RPMI7951 (cell line): ENCODE results near the gene CRMP1. TPM values are rescaled to one million over a fixed set of nuclear protein-coding genes. Genes with fewer than 3 reads are reported as not detected.

ENCODE experiments used
- DNase-seq: peaks from one replicate; pipeline ENCODE4 v3.0.0-alpha.2; 2012; ENCODE audit warnings: low read depth
- total RNA-seq: library from RNA; depleted of rRNA; stranded (reverse); fragments of >200 nt; shearing (Covaris generic); gene quantifications from 2 replicates; pipeline ENCODE4 v1.2.3, GENCODE V29; 2014; rRNA removed

Gene CRMP1
- total RNA-seq = under 0.01 TPM in 1 of 2 replicates, not detected in the other

- DNase-seq = peak; percentile 18
These were observed at the start of gene CRMP1 for GRCh38 chr4:5893004-5893580. Gene CRMP1, minus strand, starts transcription at chr4:5893086. Its CDS starts 117 bp downstream, at chr4:5892969.

GRCh38 chr4:5941601-5942000, 48.7 kb upstream of the CRMP1 start:
- no peak for DNase-seq

GRCh38 chr4:5940470-5941203, 47.8 kb upstream of the CRMP1 start:
- DNase-seq = peak; percentile 36

- no peak for DNase-seq
These were observed 41.3 kb upstream of the CRMP1 start for GRCh38 chr4:5933996-5934831.

GRCh38 chr4:5933116-5933515, 40.2 kb upstream of the CRMP1 start:
- no peak for DNase-seq

- DNase-seq = no peak
These were observed 39.2 kb upstream of the CRMP1 start for GRCh38 chr4:5932035-5932568.

- DNase-seq = no peak
These were observed 38.6 kb upstream of the CRMP1 start for GRCh38 chr4:5931526-5931925.

- DNase-seq = no peak
These were observed 38.0 kb upstream of the CRMP1 start for GRCh38 chr4:5930876-5931275.

- no peak for DNase-seq
These were observed 37.6 kb upstream of the CRMP1 start for GRCh38 chr4:5930456-5930855.

GRCh38 chr4:5928844-5929420, 36.0 kb upstream of the CRMP1 start:
- DNase-seq = no peak

GRCh38 chr4:5928274-5928673, 35.4 kb upstream of the CRMP1 start:
- no peak for DNase-seq

- no peak for DNase-seq
These were observed 34.9 kb upstream of the CRMP1 start for GRCh38 chr4:5927747-5928146.

- no peak for DNase-seq
These were observed 34.2 kb upstream of the CRMP1 start for GRCh38 chr4:5927116-5927515.

GRCh38 chr4:5926598-5926997, 33.7 kb upstream of the CRMP1 start:
- no peak for DNase-seq

GRCh38 chr4:5925419-5926200, 32.7 kb upstream of the CRMP1 start:
- DNase-seq = no peak

- DNase-seq = no peak
These were observed 31.7 kb upstream of the CRMP1 start for GRCh38 chr4:5924461-5925125.

- no peak for DNase-seq
These were observed 30.5 kb upstream of the CRMP1 start for GRCh38 chr4:5923376-5923775.

GRCh38 chr4:5922556-5922955, 29.7 kb upstream of the CRMP1 start:
- DNase-seq = no peak

- no peak for DNase-seq
These were observed 29.1 kb upstream of the CRMP1 start for GRCh38 chr4:5921981-5922380.

- DNase-seq = no peak
These were observed 28.5 kb upstream of the CRMP1 start for GRCh38 chr4:5921101-5921980.
